Activated CD4-positive, alpha-beta T cell treated with anti-CD3 and anti-CD28 coated beads, Interleukin-2, amount 10 ng/mL, durations not matched to agents 24 days and 14 days (primary cell): ENCODE results near the gene TEX29. TPM values are rescaled to one million over a fixed set of nuclear protein-coding genes. Genes with fewer than 3 reads are reported as not detected.

Experiments
- DNase-seq: peaks from one replicate; pipeline ENCODE4 v3.0.0; 2022
- H3K27ac Mint-ChIP-seq: one replicate; pipeline ENCODE4 v1.8.0; 2022; ENCODE audit warnings: mild to moderate bottlenecking, mixed read lengths
- H3K27me3 Mint-ChIP-seq: one replicate; pipeline ENCODE4 v1.8.0; 2022; ENCODE audit warnings: mixed read lengths
- H3K36me3 Mint-ChIP-seq: one replicate; pipeline ENCODE4 v1.8.0; 2022; ENCODE audit warnings: low read depth, mild to moderate bottlenecking, mixed read lengths
- H3K4me1 Mint-ChIP-seq: one replicate; pipeline ENCODE4 v1.8.0; 2021; ENCODE audit warnings: mixed read lengths
- H3K4me3 Mint-ChIP-seq: one replicate; pipeline ENCODE4 v1.8.0; 2022; ENCODE audit warnings: mild to moderate bottlenecking, moderate library complexity, mixed read lengths
- H3K9me3 Mint-ChIP-seq: one replicate; pipeline ENCODE4 v1.8.0; 2021; ENCODE audit warnings: mixed read lengths
- intact Hi-C: fragments of 100-400 bp; cut with micrococcal nuclease; formaldehyde crosslinking; loops from one replicate; pipeline ENCODE4 v1.15.1; 2023
- total RNA-seq: library from RNA; stranded (reverse); gene quantifications from 2 replicates; pipeline ENCODE4 v1.2.3, GENCODE V29; 2022

TEX29 gene
- total RNA-seq, 1 donor from 2014 or later: 0.51 TPM

GRCh38 chr13:111370147-111370546 is 49.7 kb downstream of the TEX29 start:
- intact Hi-C loops: no loop called here
- no peaks in the 10 kb centered on the region for H3K36me3 Mint-ChIP-seq

GRCh38 chr13:111370570-111371535 is 50.4 kb downstream of the TEX29 start:
- Mint-ChIP-seq H3K4me1 (no peaks in the 10 kb centered on the region), H3K27ac (no peak overlapping the region)

More at GRCh38 chr13:111370147-111370546, 49.7 kb downstream of the TEX29 start:
- peak; percentile 31 for DNase-seq
- H3K27me3 Mint-ChIP-seq: peaks cover 4% of the 10 kb centered on the region
- H3K4me3 Mint-ChIP-seq: no peak overlapping the region
- no peak overlapping the region for H3K27ac Mint-ChIP-seq
- H3K4me1 Mint-ChIP-seq: no peaks in the 10 kb centered on the region
- no peaks in the 10 kb centered on the region for H3K9me3 Mint-ChIP-seq

GRCh38 chr13:111371720-111372119 is 51.3 kb downstream of the TEX29 start:
- Mint-ChIP-seq H3K4me3 (no peak overlapping the region), H3K36me3 (no peaks in the 10 kb centered on the region), H3K9me3 (no peaks in the 10 kb centered on the region), H3K27me3 (peaks cover 6% of the 10 kb centered on the region), H3K4me1 (no peaks in the 10 kb centered on the region), H3K27ac (no peak overlapping the region)
- peak; percentile 25 for DNase-seq
- intact Hi-C loops: no loop called here

More at GRCh38 chr13:111370570-111371535, 50.4 kb downstream of the TEX29 start:
- Mint-ChIP-seq H3K9me3 (no peaks in the 10 kb centered on the region), H3K27me3 (peaks cover 7% of the 10 kb centered on the region), H3K36me3 (no peaks in the 10 kb centered on the region), H3K4me3 (no peak overlapping the region)
- DNase-seq: peak; percentile 35
- intact Hi-C loops: no loop called here

GRCh38 chr13:111372651-111373425 is 52.4 kb downstream of the TEX29 start:
- intact Hi-C loops: no loop called here
- Mint-ChIP-seq H3K27me3 (peaks cover 7% of the 10 kb centered on the region), H3K27ac (no peak overlapping the region), H3K36me3 (no peaks in the 10 kb centered on the region), H3K4me3 (no peak overlapping the region), H3K4me1 (no peaks in the 10 kb centered on the region), H3K9me3 (no peaks in the 10 kb centered on the region)
- DNase-seq: peak; percentile 44

- Mint-ChIP-seq H3K27ac (no peak overlapping the region), H3K9me3 (no peaks in the 10 kb centered on the region), H3K36me3 (no peaks in the 10 kb centered on the region), H3K4me3 (no peak overlapping the region), H3K4me1 (no peaks in the 10 kb centered on the region), H3K27me3 (peaks cover 7% of the 10 kb centered on the region)
- intact Hi-C loops: no loop called here
- DNase-seq: peak; percentile 34
These were observed 53.0 kb downstream of the TEX29 start for GRCh38 chr13:111373486-111373885.

- Mint-ChIP-seq H3K27ac (no peak overlapping the region), H3K9me3 (peaks cover 7% of the 10 kb centered on the region), H3K4me1 (peaks cover 12% of the 10 kb centered on the region), H3K36me3 (no peaks in the 10 kb centered on the region), H3K4me3 (no peak overlapping the region), H3K27me3 (peaks cover 11% of the 10 kb centered on the region)
- intact Hi-C loops: no loop called here
- no peak for DNase-seq
These were observed 60.0 kb downstream of the TEX29 start for GRCh38 chr13:111380431-111380830.

GRCh38 chr13:111382411-111382810 is 62.0 kb downstream of the TEX29 start:
- DNase-seq: no peak
- H3K4me3 Mint-ChIP-seq: no peak overlapping the region
- no peak overlapping the region for H3K27ac Mint-ChIP-seq
- peaks cover 10% of the 10 kb centered on the region for H3K27me3 Mint-ChIP-seq
- H3K4me1 Mint-ChIP-seq: peaks cover 15% of the 10 kb centered on the region
- no peaks in the 10 kb centered on the region for H3K36me3 Mint-ChIP-seq
- peaks cover 7% of the 10 kb centered on the region for H3K9me3 Mint-ChIP-seq
- intact Hi-C loops: no loop called here

GRCh38 chr13:111382877-111383276 is 62.4 kb downstream of the TEX29 start:
- peaks cover 15% of the 10 kb centered on the region for H3K4me1 Mint-ChIP-seq
- peaks cover 7% of the 10 kb centered on the region for H3K9me3 Mint-ChIP-seq
- DNase-seq: no peak

GRCh38 chr13:111383591-111384440 is 63.4 kb downstream of the TEX29 start:
- no peak overlapping the region for H3K4me3 Mint-ChIP-seq
- H3K27ac Mint-ChIP-seq: no peak overlapping the region
- peaks cover 9% of the 10 kb centered on the region for H3K27me3 Mint-ChIP-seq
- intact Hi-C loops: no loop called here
- H3K36me3 Mint-ChIP-seq: no peaks in the 10 kb centered on the region
- peaks cover 19% of the 10 kb centered on the region for H3K4me1 Mint-ChIP-seq
- peaks cover 7% of the 10 kb centered on the region for H3K9me3 Mint-ChIP-seq
- DNase-seq: no peak

More at GRCh38 chr13:111382877-111383276, 62.4 kb downstream of the TEX29 start:
- intact Hi-C loops: no loop called here
- no peak overlapping the region for H3K4me3 Mint-ChIP-seq
- H3K27me3 Mint-ChIP-seq: peaks cover 9% of the 10 kb centered on the region
- H3K36me3 Mint-ChIP-seq: no peaks in the 10 kb centered on the region
- no peak overlapping the region for H3K27ac Mint-ChIP-seq

GRCh38 chr13:111384441-111385182 is 64.2 kb downstream of the TEX29 start:
- peak overlapping the region; percentile 55 for H3K4me3 Mint-ChIP-seq
- H3K27ac Mint-ChIP-seq: no peak overlapping the region
- peaks cover 9% of the 10 kb centered on the region for H3K27me3 Mint-ChIP-seq
- intact Hi-C loops: no loop called here
- peak; percentile 68 for DNase-seq
- H3K4me1 Mint-ChIP-seq: peaks cover 22% of the 10 kb centered on the region
- H3K9me3 Mint-ChIP-seq: peaks cover 3% of the 10 kb centered on the region
- H3K36me3 Mint-ChIP-seq: no peaks in the 10 kb centered on the region

GRCh38 chr13:111385183-111385857 is 64.9 kb downstream of the TEX29 start:
- Mint-ChIP-seq H3K27ac (no peak overlapping the region), H3K36me3 (no peaks in the 10 kb centered on the region), H3K27me3 (peaks cover 6% of the 10 kb centered on the region), H3K9me3 (no peaks in the 10 kb centered on the region), H3K4me1 (peaks cover 22% of the 10 kb centered on the region), H3K4me3 (peak overlapping the region; percentile 55)
- no peak for DNase-seq
- intact Hi-C loops: no loop called here

- no peaks in the 10 kb centered on the region for H3K36me3 Mint-ChIP-seq
- no peaks in the 10 kb centered on the region for H3K9me3 Mint-ChIP-seq
- no peak overlapping the region for H3K4me3 Mint-ChIP-seq
- no peak overlapping the region for H3K27ac Mint-ChIP-seq
- no peaks in the 10 kb centered on the region for H3K27me3 Mint-ChIP-seq
- peaks cover 22% of the 10 kb centered on the region for H3K4me1 Mint-ChIP-seq
- intact Hi-C loops: no loop called here
- no peak for DNase-seq
These were observed 66.8 kb downstream of the TEX29 start for GRCh38 chr13:111387026-111387871.
